Measurements from ENCODE around the gene OPN5.

- TF ChIP-seq ZC3H10 (CRISPR knock-in tag; IDR thresholded peaks at IDR 0.05) (no peak), OSR1 (CRISPR knock-in tag; IDR thresholded peaks at IDR 0.05) (no peak), CREB5 (CRISPR knock-in tag; IDR thresholded peaks at IDR 0.05; ENCODE audit: low read depth) (no peak), ZNF70 (CRISPR knock-in tag; IDR thresholded peaks at IDR 0.05) (no peak), TOX (CRISPR knock-in tag; IDR thresholded peaks at IDR 0.05; ENCODE audit: borderline replicate concordance) (no peak), PATZ1 (CRISPR knock-in tag; IDR thresholded peaks at IDR 0.05; ENCODE audit: borderline replicate concordance) (no peak), ZNF565 (CRISPR knock-in tag; conservative IDR thresholded peaks at IDR 0.05; ENCODE audit: low read depth) (no peak), ZFP30 (CRISPR knock-in tag; IDR thresholded peaks at IDR 0.05) (no peak), ARNTL (CRISPR knock-in tag; IDR thresholded peaks at IDR 0.05; ENCODE audit: borderline replicate concordance, low read depth) (no peak), TSHZ2 (CRISPR knock-in tag; IDR thresholded peaks at IDR 0.05) (no peak), CSRNP3 (CRISPR knock-in tag; IDR thresholded peaks at IDR 0.05) (no peak)
These were observed 71.9 kb downstream of the OPN5 start for GRCh38 chr6:47853766-47854165.

All from SK-N-SH treated with all-trans-retinoic acid at 6 μM for 48 hours (cell line).